RWPE2 (cell line): ENCODE results near the gene STRBP.

Source experiments
- ATAC-seq: fragments of 200-7000 bp; cut with Tn5 transposase; 3 replicates; pipeline ENCODE4 v1.9.1; 2021; ENCODE audit warnings: low read depth
- DNase-seq: peaks from one replicate; pipeline ENCODE4 v3.0.0-alpha.2; 2020; ENCODE audit warnings: low spot score
- H3K27ac ChIP-seq: fragments of 450-650 bp; 2 replicates; pipeline ENCODE4 v1.5.1; 2017; ENCODE audit warnings: mild to moderate bottlenecking; ENCODE audit not compliant: poor library complexity, severe bottlenecking
- H3K27me3 ChIP-seq: fragments of 250-450 bp; sonication (Bioruptor Pico); 2 replicates; pipeline ENCODE4 v1.5.1; 2021; ENCODE audit warnings: mild to moderate bottlenecking, moderate library complexity; ENCODE audit not compliant: insufficient read depth, poor library complexity, severe bottlenecking
- H3K36me3 ChIP-seq: fragments of 250-450 bp; sonication (Bioruptor Pico); 2 replicates; pipeline ENCODE4 v1.5.1; 2020; ENCODE audit warnings: low read depth, mild to moderate bottlenecking, moderate library complexity
- H3K4me1 ChIP-seq: fragments of 250-450 bp; sonication (Bioruptor Pico); 2 replicates; pipeline ENCODE4 v1.5.1; 2021; ENCODE audit warnings: mild to moderate bottlenecking, moderate library complexity; ENCODE audit not compliant: insufficient read depth, poor library complexity, severe bottlenecking
- H3K4me3 ChIP-seq: fragments of 250-450 bp; sonication (Bioruptor Pico); 2 replicates; pipeline ENCODE4 v1.5.1; 2021; ENCODE audit warnings: mild to moderate bottlenecking, moderate library complexity; ENCODE audit not compliant: severe bottlenecking
- H3K9me3 ChIP-seq: fragments of 250-450 bp; sonication (Bioruptor Pico); 2 replicates; pipeline ENCODE4 v1.5.1; 2021; ENCODE audit warnings: mild to moderate bottlenecking, moderate library complexity; ENCODE audit not compliant: severe bottlenecking
- TF ChIP-seq, protein P1 (sequence below): fragments of 450-650 bp; IDR thresholded peaks from one replicate; pipeline ENCODE4 v1.5.1; 2017; ENCODE audit warnings: mild to moderate bottlenecking, moderate library complexity; ENCODE audit not compliant: poor library complexity, severe bottlenecking

The STRBP gene

DNA sequence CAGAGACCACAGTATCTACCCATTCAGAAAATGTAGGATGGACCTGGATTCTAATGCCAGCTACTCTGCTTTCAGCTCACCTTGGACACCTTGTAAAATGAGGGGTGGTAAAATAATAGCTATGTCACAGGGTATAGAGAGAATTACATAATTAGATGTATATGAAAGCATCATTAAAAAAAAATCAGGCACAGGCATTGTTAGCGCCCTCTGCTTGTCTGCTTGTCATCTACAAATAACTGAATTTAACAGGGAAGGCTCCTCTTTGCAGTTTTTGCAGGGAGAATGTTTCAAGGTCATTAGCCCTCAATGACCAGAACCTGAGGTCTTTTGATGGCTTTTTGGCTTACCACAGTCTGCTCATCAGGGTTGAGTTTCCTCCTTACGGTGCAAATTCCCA is 176.9 kb downstream of the STRBP start:
- no peak for DNase-seq
- H3K36me3 ChIP-seq, result peaks cover 74% of the 10 kb centered on the region
- no peaks in the 10 kb centered on the region for H3K4me1 ChIP-seq
- no peaks in the 10 kb centered on the region for H3K27me3 ChIP-seq
- H3K4me3 ChIP-seq, result no peak overlapping the region
- no peaks in the 10 kb centered on the region for H3K9me3 ChIP-seq
- TF ChIP-seq, protein P1, sequence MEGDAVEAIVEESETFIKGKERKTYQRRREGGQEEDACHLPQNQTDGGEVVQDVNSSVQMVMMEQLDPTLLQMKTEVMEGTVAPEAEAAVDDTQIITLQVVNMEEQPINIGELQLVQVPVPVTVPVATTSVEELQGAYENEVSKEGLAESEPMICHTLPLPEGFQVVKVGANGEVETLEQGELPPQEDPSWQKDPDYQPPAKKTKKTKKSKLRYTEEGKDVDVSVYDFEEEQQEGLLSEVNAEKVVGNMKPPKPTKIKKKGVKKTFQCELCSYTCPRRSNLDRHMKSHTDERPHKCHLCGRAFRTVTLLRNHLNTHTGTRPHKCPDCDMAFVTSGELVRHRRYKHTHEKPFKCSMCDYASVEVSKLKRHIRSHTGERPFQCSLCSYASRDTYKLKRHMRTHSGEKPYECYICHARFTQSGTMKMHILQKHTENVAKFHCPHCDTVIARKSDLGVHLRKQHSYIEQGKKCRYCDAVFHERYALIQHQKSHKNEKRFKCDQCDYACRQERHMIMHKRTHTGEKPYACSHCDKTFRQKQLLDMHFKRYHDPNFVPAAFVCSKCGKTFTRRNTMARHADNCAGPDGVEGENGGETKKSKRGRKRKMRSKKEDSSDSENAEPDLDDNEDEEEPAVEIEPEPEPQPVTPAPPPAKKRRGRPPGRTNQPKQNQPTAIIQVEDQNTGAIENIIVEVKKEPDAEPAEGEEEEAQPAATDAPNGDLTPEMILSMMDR, result peak; percentile 19
- no peak overlapping the region for H3K27ac ChIP-seq
- no peak for ATAC-seq

DNA sequence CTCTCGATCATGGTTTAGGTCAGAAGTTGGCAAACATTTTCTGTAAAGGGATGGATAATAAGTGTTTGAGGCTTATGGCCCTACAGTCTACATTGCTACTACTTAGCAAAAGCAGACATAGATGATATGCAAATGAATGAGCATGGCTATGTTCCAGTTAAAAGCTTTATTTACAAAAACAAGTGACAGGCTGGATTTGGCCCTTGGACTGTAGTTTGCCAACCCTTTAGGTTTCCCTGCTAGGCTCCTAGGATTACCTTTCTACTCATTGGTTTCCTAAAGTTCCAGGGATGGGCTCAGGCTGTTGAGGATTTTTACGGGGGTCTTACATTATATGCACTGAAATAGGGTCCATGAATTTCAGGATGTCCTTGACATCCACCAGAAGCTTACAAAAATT is 177.4 kb downstream of the STRBP start:
- H3K36me3 ChIP-seq, result peaks cover 69% of the 10 kb centered on the region
- H3K9me3 ChIP-seq, result no peaks in the 10 kb centered on the region
- DNase-seq, result no peak
- H3K27me3 ChIP-seq, result no peaks in the 10 kb centered on the region
- H3K4me1 ChIP-seq, result no peaks in the 10 kb centered on the region
- no peak overlapping the region for H3K27ac ChIP-seq
- TF ChIP-seq, protein P1, result no peak
- no peak overlapping the region for H3K4me3 ChIP-seq
- ATAC-seq, result no peak

DNA sequence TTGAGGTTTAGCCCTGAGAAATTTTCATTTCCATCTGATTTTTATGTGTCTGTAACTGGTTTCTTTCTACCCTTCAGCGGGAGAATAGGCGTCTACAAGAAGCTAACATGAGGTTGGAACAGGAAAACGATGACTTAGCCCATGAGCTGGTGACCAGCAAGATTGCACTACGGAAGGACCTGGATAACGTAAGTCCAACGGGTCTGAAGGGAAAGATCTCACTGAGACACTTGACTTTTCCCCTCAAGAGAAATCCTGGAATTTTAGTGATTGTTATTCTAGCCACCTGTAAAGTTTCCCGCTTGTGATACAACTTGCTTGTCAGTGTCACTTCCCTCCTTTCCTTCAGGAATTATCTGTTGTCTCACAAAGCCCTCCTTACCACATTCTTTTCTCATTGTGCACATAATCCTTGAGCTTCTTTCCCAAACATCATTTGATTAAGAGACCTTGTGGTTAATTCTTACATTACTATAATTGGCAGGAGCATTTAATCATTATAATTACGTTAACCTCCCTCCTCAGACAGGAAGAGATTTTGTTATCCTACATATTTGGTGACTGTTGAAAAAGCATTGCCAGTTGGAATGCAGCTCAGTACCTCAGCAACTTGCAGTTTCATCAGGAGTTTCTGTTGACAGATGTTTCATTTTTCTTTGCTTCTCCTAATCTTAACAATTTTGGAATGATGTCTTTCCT is 178.0 kb downstream of the STRBP start:
- ATAC-seq (no peak), DNase-seq (no peak)
- Histone ChIP-seq H3K4me1 (no peaks in the 10 kb centered on the region), H3K27ac (no peak overlapping the region), H3K9me3 (no peaks in the 10 kb centered on the region), H3K36me3 (peaks cover 65% of the 10 kb centered on the region), H3K27me3 (no peaks in the 10 kb centered on the region), H3K4me3 (no peak overlapping the region)
- TF ChIP-seq, protein P1, result no peak

DNA sequence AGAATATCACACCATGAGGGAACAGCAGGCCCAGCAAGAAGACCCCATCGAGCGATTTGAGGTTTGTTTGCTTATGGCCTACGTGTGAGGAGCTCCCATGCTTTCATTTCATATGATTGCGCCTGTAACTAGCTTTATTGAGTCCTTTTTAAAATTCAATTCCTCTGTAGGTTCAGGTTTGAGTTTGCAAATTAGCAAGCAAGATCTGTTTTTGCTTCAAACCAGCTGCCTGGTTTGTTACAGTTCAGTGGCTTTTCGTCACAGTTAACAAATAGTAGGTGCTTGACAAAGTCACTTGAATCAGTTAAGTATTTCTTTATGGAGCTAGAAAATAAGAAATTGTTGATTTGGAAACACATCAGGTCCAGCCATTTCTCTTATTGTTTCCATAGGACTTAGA is 178.6 kb downstream of the STRBP start:
- H3K36me3 ChIP-seq, result peaks cover 69% of the 10 kb centered on the region
- no peaks in the 10 kb centered on the region for H3K9me3 ChIP-seq
- no peaks in the 10 kb centered on the region for H3K4me1 ChIP-seq
- no peak overlapping the region for H3K4me3 ChIP-seq
- no peaks in the 10 kb centered on the region for H3K27me3 ChIP-seq
- DNase-seq, result no peak
- TF ChIP-seq, protein P1, result no peak
- no peak for ATAC-seq
- H3K27ac ChIP-seq, result no peak overlapping the region

DNA sequence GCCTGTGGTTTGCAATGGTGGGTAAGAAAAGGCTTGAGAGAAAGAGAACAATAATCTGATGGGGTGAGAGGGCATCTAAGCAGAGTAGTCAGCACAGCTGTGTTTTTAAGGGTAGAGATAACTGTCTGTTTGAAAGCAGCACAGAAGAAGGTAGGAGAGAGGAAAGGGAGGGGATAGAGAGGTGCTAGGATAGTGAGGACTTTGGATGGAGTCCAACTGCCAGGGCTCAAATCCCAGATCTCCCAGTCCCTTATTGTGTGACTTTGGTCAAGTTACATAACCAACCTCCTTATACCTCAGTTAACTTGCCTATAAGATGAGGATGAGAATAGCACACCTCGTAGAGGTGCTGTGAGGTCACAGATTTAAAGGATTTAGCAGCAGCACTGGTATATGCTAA is 179.3 kb downstream of the STRBP start:
- H3K27ac ChIP-seq, result no peak overlapping the region
- no peaks in the 10 kb centered on the region for H3K27me3 ChIP-seq
- no peak for ATAC-seq
- peaks cover 69% of the 10 kb centered on the region for H3K36me3 ChIP-seq
- no peaks in the 10 kb centered on the region for H3K4me1 ChIP-seq
- TF ChIP-seq, protein P1, result no peak
- no peaks in the 10 kb centered on the region for H3K9me3 ChIP-seq
- DNase-seq, result no peak
- H3K4me3 ChIP-seq, result no peak overlapping the region
